ENCODE data around the gene CCDC183. TPM values are rescaled to one million over a fixed set of nuclear protein-coding genes. Genes with fewer than 3 reads are reported as not detected.

The CCDC183 gene
- total RNA-seq, 1 donor from 2014 or later, result under 0.01 TPM

DNA sequence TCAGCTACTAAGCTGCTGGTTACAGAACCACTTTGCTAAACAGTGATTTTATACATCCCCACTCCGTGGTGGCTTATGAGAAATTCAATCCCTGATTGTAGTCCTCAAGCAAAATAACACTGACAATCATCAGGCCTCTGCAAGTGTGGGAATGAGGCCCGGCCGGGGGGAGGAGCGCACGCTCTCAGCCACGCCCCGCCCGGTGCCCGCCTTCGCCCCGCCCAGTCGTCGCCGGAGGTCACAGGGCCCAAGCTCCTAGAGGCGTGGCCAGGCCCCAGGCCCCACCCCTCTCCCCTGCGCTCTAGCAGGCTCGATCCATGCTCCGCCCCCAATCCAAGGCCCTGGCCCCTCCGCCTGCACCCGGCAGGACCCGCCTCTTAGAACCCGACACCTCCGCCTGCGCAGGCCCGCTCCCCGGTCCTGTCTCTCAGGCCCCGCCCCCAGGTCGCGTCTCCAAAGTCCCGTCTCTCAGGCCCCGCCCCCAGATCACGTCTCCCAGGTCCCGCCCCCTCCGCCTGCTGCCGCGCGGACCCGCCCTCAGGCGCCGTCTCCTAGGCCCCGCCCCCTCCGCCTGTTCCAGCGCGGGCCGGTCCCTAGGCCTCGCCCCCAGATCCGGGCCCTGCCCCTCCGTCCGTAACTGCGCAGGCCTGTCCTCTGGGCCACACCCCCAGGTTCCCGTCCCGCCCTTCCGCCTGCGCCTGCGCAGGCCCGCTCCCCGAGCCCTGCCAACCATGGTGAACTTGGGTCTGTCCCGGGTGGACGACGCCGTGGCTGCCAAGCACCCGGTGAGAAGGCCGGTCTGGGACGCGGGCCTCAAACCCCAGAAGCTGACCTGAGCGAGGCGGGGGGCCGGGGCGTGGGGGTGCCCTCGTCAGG, 5.3 kb upstream of the CCDC183 start, which contains the start of gene TMEM141:
Gene TMEM141, plus strand, starts transcription at position 705 of the 876 bp plus-strand sequence. Its CDS starts 27 bp downstream, at position 732.
- TF ChIP-seq, protein P1, sequence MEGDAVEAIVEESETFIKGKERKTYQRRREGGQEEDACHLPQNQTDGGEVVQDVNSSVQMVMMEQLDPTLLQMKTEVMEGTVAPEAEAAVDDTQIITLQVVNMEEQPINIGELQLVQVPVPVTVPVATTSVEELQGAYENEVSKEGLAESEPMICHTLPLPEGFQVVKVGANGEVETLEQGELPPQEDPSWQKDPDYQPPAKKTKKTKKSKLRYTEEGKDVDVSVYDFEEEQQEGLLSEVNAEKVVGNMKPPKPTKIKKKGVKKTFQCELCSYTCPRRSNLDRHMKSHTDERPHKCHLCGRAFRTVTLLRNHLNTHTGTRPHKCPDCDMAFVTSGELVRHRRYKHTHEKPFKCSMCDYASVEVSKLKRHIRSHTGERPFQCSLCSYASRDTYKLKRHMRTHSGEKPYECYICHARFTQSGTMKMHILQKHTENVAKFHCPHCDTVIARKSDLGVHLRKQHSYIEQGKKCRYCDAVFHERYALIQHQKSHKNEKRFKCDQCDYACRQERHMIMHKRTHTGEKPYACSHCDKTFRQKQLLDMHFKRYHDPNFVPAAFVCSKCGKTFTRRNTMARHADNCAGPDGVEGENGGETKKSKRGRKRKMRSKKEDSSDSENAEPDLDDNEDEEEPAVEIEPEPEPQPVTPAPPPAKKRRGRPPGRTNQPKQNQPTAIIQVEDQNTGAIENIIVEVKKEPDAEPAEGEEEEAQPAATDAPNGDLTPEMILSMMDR (IDR thresholded peaks at IDR 0.05; ENCODE audit: insufficient read depth, low read length, severe bottlenecking), result no peak
- DNase-seq (ENCODE audit: low read depth) (peak; percentile 93), FAIRE-seq (no peak)

DNA sequence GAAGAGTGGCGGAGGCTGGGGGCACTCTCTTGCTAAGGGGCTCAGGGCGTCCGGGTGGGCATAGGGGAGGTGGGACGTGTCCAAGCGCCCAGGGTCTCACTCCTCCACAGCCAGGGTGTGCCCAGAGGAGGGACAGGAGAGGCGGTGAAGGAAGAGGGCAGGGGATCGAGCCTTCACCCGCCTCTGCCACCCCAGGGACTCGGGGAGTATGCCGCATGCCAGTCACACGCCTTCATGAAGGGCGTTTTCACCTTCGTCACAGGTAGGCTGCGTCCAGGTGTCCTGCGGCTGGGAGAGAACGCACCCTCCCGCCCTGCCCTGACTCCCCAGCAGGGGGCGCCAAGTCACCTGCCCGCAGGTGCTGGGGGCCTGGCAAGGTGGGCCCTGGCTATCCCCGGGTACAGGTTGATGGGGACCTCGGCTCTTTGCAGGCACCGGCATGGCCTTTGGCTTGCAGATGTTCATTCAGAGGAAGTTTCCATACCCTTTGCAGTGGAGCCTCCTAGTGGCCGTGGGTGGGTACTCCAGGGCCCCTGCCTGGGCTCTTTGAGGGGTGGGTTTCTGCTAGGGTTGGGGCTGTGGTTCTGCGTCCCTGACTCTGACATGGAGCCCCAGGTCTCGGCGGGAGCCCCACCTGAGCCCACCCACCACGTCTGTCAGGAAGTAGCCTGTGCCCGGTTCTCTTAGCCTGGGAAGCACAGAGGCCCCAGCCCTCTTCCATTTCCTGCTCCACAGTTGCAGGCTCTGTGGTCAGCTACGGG, 4.4 kb upstream of the CCDC183 start:
- DNase-seq (ENCODE audit: low read depth), result peak; percentile 75
- H3K27me3 ChIP-seq (ENCODE audit: control insufficient read depth, insufficient read depth, low read length), result no peaks in the 10 kb centered on the region
- TF ChIP-seq, protein P1 (IDR thresholded peaks at IDR 0.05; ENCODE audit: insufficient read depth, low read length, severe bottlenecking), result peak; percentile 99
- FAIRE-seq, result no peak
- H3K4me3 ChIP-seq (ENCODE audit: low read depth, low read length), result peak overlapping the region; percentile 89
- peaks cover 13% of the 10 kb centered on the region for H3K36me3 ChIP-seq (ENCODE audit: control insufficient read depth, insufficient read depth, low read length)

More for the DNA sequence above, 5.3 kb upstream of the CCDC183 start, which contains the start of gene TMEM141:
- peak within 1 kb of the TSS; percentile 89 for H3K4me3 ChIP-seq (ENCODE audit: low read depth, low read length)
- no peaks in the 10 kb centered on the region for H3K27me3 ChIP-seq (ENCODE audit: control insufficient read depth, insufficient read depth, low read length)
- peaks cover 13% of the 10 kb centered on the region for H3K36me3 ChIP-seq (ENCODE audit: control insufficient read depth, insufficient read depth, low read length)

DNA sequence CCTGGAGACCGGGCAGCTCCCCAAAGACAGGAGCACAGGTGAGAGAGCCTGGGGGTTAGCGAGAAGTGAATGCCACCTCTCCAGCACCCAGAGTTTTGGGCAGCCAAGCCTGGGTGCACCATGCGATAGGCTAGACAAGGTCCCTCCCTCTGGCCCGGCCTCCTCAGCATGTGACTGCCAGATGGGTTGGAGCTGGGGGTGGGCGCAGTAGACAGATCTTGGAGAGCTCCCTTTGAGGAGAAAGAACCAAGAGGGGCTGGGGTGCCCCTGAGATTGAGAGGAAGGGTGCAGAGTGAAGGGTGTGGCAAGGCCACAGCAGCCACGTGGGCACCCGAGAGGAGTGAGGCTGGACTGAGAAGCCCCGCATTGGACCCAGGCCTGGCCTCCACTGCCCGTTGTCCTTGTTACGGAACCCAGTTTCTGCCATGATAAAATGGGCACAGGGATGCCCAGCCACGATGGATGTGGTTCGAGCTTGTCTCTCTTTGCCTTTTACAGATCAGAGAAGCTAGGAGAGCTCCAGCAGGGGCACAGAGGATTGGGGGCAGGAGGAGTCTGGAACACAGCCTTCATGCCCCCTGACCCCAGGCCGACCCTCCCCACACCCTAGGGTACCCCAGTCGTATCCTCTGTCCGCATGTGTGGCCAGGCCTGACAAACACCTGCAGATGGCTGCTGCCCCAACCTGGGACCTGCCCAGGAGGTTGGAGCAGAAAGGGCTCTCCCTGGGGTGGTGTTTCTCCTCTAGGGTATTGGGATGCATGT, 3.6 kb upstream of the CCDC183 start:
- peaks cover 13% of the 10 kb centered on the region for H3K36me3 ChIP-seq (ENCODE audit: control insufficient read depth, insufficient read depth, low read length)
- no peak overlapping the region for H3K4me3 ChIP-seq (ENCODE audit: low read depth, low read length)
- TF ChIP-seq, protein P1 (IDR thresholded peaks at IDR 0.05; ENCODE audit: insufficient read depth, low read length, severe bottlenecking), result no peak
- H3K27me3 ChIP-seq (ENCODE audit: control insufficient read depth, insufficient read depth, low read length), result peaks cover 2% of the 10 kb centered on the region
- DNase-seq (ENCODE audit: low read depth), result no peak
- no peak for FAIRE-seq

DNA sequence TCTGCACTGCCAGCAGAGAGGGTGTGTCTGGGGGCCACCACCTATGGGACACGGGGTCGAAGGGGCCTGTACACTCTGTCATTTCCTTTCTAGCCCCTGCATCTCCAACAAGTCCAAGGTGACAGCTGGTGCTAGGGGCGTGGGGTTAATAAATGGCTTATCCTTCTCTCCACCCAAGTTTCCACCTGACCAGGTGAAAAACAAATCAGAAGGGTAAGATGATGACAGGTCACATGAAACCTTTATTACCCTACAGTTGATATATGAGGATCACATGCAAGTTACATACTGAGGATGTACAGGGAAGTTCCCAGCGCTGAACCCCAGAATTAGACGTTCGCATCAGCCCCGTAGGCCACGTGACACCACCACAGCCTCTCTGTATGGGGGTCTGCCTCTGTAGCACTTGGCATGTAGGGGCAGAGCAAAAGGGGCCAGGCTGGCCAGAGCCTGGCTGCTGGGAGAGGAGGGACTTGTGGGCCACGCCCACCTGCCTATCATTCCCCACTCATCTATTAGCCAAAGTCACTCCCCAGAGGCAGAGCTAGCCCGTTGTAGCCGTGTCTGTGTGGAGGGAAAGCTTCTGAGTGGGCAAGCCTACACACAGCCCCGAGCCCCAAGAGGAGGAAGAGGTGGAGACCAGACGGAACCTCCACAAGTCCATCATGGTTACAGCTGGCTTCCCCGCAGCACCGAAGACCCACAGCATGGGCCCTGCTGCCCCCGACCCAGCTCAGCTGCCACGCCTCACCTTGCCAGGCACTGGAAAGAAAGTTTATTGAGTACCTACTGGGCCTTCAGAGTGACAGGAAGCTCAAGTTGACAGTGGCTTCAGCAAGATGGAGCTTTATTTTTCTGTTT, 2.8 kb upstream of the CCDC183 start:
- Histone ChIP-seq H3K27me3 (ENCODE audit: control insufficient read depth, insufficient read depth, low read length) (peaks cover 2% of the 10 kb centered on the region), H3K4me3 (ENCODE audit: low read depth, low read length) (no peak overlapping the region), H3K36me3 (ENCODE audit: control insufficient read depth, insufficient read depth, low read length) (peaks cover 13% of the 10 kb centered on the region)
- TF ChIP-seq, protein P1 (IDR thresholded peaks at IDR 0.05; ENCODE audit: insufficient read depth, low read length, severe bottlenecking), result no peak
- DNase-seq (ENCODE audit: low read depth) (no peak), FAIRE-seq (no peak)
